Nephron (organoid): ENCODE measurements around the gene AASDH.
A peak's percentile ranks its signal among the peaks of the same experiment; 100 is the strongest.

Source experiments
- H3K27ac Mint-ChIP-seq, 3 experiments: 2 replicates each; pipeline ENCODE4 v1.8.0; 2020; ENCODE audit warnings: mixed read lengths in 3 of 3, mild to moderate bottlenecking in 2 of 3, moderate library complexity in 1 of 3
- H3K27me3 Mint-ChIP-seq: 2 replicates; pipeline ENCODE4 v1.8.0; 2021; ENCODE audit warnings: low read depth, mild to moderate bottlenecking, moderate library complexity, mixed read lengths
- H3K36me3 Mint-ChIP-seq: 2 replicates; pipeline ENCODE4 v1.8.0; 2020; ENCODE audit warnings: low read depth, mixed read lengths
- H3K4me1 Mint-ChIP-seq: 2 replicates; pipeline ENCODE4 v1.8.0; 2020; ENCODE audit warnings: mixed read lengths
- H3K4me3 Mint-ChIP-seq, 3 experiments: 2 replicates each; pipeline ENCODE4 v1.8.0; 2020; ENCODE audit warnings: mild to moderate bottlenecking in 3 of 3, mixed read lengths in 3 of 3, moderate library complexity in 2 of 3
- H3K9me3 Mint-ChIP-seq: 2 replicates; pipeline ENCODE4 v1.8.0; 2020; ENCODE audit warnings: mixed read lengths
- TF ChIP-seq, protein P1 (sequence below), 3 experiments: fragments of 200-600 bp; sonication (generic); IDR thresholded peaks; one replicate each; pipeline ENCODE4 v1.5.0; 2021; ENCODE audit warnings: antibody characterized with exemption in 3 of 3; ENCODE audit not compliant: unreplicated experiment in 3 of 3

The AASDH gene, protein sequence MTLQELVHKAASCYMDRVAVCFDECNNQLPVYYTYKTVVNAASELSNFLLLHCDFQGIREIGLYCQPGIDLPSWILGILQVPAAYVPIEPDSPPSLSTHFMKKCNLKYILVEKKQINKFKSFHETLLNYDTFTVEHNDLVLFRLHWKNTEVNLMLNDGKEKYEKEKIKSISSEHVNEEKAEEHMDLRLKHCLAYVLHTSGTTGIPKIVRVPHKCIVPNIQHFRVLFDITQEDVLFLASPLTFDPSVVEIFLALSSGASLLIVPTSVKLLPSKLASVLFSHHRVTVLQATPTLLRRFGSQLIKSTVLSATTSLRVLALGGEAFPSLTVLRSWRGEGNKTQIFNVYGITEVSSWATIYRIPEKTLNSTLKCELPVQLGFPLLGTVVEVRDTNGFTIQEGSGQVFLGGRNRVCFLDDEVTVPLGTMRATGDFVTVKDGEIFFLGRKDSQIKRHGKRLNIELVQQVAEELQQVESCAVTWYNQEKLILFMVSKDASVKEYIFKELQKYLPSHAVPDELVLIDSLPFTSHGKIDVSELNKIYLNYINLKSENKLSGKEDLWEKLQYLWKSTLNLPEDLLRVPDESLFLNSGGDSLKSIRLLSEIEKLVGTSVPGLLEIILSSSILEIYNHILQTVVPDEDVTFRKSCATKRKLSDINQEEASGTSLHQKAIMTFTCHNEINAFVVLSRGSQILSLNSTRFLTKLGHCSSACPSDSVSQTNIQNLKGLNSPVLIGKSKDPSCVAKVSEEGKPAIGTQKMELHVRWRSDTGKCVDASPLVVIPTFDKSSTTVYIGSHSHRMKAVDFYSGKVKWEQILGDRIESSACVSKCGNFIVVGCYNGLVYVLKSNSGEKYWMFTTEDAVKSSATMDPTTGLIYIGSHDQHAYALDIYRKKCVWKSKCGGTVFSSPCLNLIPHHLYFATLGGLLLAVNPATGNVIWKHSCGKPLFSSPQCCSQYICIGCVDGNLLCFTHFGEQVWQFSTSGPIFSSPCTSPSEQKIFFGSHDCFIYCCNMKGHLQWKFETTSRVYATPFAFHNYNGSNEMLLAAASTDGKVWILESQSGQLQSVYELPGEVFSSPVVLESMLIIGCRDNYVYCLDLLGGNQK

DNA sequence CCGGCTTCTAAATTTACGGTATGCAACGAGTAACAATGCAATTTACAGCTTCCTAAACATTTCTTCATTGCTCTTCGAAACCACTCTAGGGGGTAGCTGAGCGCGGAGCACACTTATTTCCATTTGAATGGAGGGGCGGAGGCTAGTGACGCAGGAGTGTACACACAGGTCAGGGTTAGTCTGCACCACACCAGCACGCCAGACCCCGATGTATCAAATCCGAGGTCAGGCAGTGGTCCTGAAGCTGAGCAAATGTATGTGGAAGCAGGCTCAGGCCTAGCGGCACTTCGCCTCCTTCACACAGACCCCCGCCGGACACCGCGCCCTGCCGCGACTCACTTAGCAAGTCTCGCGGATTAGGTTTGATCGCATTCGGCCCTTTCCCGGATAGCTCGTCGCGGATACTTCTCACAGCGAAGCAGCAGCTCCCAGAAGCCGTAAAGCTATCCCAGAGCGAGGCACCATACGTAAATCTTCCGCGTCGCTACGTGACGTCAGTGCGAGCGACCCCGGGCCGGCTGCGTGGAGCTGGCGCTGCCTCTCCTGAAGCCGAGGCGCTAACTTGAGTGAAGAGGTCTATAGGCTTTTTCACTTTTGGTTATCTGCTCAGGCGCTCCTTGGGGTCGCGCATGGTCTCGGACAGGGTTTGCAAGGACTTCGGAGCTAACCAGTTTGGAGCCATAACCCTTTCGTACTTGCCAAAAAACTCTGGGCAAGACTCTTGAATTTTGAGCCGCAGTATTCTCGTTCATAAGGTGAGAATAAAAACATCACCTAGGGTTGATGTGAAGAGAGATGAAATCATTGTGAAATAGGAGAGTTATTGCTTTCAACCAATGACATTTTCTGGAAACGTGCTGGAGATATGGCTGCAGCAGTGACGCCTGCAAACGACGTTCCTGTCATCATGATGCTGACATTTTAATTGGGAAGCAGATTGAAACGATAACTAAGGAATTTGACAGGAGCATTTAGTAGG, at the start of gene AASDH:
Gene AASDH (minus strand): TSS at position 469 of the 979 bp plus-strand sequence. CDS start 3,192 bp downstream, outside the sequence.
- Mint-ChIP-seq H3K27ac (peak within 1 kb of the TSS; percentile 98 to 99 (median 99)), H3K36me3 (no peaks in the 10 kb centered on the region), H3K4me1 (peaks cover 47% of the 10 kb centered on the region), H3K9me3 (no peaks in the 10 kb centered on the region), H3K27me3 (no peaks in the 10 kb centered on the region), H3K4me3 (peak within 1 kb of the TSS; percentile 86 to 95 (median 93))
- TF ChIP-seq, protein P1, sequence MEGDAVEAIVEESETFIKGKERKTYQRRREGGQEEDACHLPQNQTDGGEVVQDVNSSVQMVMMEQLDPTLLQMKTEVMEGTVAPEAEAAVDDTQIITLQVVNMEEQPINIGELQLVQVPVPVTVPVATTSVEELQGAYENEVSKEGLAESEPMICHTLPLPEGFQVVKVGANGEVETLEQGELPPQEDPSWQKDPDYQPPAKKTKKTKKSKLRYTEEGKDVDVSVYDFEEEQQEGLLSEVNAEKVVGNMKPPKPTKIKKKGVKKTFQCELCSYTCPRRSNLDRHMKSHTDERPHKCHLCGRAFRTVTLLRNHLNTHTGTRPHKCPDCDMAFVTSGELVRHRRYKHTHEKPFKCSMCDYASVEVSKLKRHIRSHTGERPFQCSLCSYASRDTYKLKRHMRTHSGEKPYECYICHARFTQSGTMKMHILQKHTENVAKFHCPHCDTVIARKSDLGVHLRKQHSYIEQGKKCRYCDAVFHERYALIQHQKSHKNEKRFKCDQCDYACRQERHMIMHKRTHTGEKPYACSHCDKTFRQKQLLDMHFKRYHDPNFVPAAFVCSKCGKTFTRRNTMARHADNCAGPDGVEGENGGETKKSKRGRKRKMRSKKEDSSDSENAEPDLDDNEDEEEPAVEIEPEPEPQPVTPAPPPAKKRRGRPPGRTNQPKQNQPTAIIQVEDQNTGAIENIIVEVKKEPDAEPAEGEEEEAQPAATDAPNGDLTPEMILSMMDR (IDR thresholded peaks at IDR 0.05; ENCODE audit: unreplicated experiment in 3 of 3): no peak

DNA sequence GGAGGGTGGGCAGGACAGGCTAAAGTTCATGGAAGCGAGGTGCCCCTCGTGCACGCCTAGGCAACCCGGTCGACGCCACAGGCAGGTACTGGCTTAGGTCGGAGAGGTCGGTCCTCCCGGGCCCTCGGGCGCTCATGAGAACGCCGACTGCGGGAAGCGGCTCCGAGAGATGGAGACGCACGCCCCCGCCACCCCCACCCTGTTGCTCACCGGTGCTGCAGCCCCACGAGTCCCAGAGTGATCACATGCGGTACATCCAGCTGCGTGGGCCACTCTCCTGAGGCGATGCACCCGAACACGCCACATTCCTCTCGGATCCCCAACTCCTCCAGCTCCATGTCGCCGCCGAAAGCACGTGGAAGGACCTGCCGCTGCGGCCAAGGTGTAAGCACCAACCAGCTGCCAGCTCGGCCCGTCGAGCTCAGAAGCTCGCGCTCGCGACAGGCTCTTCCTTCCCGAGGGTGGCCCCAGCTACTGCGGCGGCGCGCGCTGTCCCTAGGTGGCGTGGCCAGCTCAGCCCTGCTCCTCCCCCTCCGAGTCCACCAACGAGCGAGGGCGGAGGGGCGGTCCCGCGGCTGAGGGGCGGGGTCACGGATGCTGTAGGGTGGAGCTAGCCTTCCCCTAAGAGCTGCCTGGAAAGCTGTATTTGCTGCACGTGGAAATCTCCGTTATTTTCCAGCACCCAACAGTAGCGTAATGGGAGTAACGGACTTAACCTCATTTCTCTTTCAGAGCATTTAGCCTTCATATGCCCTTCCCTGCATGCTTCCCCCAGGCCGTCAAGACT, 48.0 kb upstream of the AASDH start, which contains the start of gene PPAT:
Gene PPAT (minus strand): TSS at position 476 of the 787 bp plus-strand sequence. CDS start 138 bp downstream, at position 338.
- Mint-ChIP-seq H3K4me1 (peaks cover 32% of the 10 kb centered on the region), H3K9me3 (no peaks in the 10 kb centered on the region), H3K4me3 (peak within 1 kb of the TSS; percentile 92 to 97 (median 97)), H3K27me3 (no peaks in the 10 kb centered on the region), H3K27ac (peak within 1 kb of the TSS; percentile 65 to 93 (median 93)), H3K36me3 (peaks cover 6% of the 10 kb centered on the region)
- TF ChIP-seq, protein P1 (IDR thresholded peaks at IDR 0.05; ENCODE audit: unreplicated experiment in 3 of 3): no peak

DNA sequence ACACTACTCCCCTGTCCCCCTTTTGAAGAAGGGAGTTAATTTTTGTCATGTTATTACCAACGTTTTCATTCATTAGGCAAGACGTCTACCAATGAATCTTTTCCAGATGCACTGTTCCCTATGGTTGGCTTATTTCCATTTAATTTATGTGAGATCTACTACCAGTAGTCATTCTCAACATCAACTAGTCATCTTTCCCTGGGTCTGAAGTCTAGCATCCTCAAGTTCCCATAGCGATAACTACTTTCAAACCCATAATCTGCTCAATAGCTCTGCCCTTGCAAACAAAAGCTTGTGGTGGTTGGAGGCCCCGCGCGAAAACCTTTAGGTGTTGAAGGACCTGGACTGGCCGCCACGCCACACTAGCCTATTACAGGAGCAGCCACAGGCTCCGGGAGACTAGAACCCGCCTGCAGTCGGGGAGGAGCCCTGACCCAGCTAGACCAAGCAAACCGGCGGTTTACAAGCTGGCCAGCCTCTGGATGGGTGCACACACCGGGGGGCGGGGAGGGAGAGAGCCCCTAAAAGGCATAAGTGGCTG, 47.4 kb upstream of the AASDH start:
- no peaks in the 10 kb centered on the region for H3K9me3 Mint-ChIP-seq
- H3K27me3 Mint-ChIP-seq: no peaks in the 10 kb centered on the region
- peaks cover 27% of the 10 kb centered on the region for H3K4me1 Mint-ChIP-seq
- TF ChIP-seq, protein P1 (IDR thresholded peaks at IDR 0.05; ENCODE audit: unreplicated experiment in 3 of 3): no peak
- peaks cover 4% of the 10 kb centered on the region for H3K36me3 Mint-ChIP-seq
- peak overlapping the region; percentile 92 to 97 (median 97) for H3K4me3 Mint-ChIP-seq
- H3K27ac Mint-ChIP-seq: peak overlapping the region; percentile 65 to 93 (median 72)

DNA sequence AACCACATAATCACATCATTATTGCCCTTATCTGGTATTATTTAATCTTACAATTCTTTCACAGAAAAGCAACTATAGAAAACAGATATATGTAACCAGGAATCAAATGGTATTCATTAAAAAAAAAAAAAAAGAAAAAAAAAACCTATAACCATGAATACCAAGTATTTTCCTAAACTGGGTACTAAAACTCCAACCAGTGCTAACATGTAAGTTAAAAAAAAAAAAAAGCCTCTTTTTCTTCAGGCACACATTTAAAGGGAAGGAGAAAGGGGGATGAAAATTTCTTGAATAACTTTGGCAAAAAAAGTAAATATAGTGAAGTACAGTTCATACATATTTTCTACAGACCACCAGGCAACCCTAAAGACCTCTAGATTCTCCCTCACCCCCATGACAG, 46.0 kb upstream of the AASDH start:
- Mint-ChIP-seq H3K27me3 (no peaks in the 10 kb centered on the region), H3K27ac (no peak overlapping the region), H3K4me1 (peaks cover 28% of the 10 kb centered on the region), H3K4me3 (peak overlapping the region; percentile 71 to 92 (median 72)), H3K36me3 (no peaks in the 10 kb centered on the region), H3K9me3 (no peaks in the 10 kb centered on the region)
- TF ChIP-seq, protein P1 (IDR thresholded peaks at IDR 0.05; ENCODE audit: unreplicated experiment in 3 of 3): no peak
